ENCODE measurements around the gene GGA2.

GGA2 gene

DNA sequence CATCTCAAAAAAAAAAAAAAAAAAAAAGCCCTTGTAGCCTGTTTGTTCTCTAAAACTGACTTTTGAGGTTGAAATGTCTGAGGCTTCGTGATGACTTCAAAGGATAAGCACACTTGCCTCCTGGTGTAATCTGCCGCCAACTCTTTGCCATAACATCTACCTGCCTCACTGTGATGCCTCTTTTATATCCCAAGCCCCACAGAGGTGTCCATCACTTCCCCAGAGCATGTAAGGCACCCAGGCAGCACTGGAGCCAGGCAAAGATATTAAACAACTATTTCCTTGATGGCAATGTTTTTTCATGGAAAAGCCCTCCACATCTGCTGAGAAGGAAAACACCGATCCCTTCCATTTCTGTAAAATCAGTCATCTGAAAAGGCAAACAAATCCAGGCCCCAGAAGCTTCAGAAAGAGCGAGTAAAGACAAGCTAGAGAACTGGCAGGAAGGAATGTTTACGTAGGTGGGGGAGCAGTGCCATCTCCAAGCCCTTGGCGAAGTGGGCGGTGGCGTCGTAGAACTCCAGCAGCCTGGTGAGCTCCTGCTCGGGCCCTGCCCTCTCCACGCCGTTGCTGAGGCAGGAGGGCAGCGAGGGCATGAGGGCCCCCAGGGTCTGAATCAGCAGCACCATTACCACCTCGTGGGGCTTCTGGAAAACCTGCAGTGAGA, 85.9 kb downstream of the GGA2 start:
- H3K4me3 ChIP-seq (replicated peaks; ENCODE audit: low read depth, low read length): no peak overlapping the region
- TF ChIP-seq, protein P1, sequence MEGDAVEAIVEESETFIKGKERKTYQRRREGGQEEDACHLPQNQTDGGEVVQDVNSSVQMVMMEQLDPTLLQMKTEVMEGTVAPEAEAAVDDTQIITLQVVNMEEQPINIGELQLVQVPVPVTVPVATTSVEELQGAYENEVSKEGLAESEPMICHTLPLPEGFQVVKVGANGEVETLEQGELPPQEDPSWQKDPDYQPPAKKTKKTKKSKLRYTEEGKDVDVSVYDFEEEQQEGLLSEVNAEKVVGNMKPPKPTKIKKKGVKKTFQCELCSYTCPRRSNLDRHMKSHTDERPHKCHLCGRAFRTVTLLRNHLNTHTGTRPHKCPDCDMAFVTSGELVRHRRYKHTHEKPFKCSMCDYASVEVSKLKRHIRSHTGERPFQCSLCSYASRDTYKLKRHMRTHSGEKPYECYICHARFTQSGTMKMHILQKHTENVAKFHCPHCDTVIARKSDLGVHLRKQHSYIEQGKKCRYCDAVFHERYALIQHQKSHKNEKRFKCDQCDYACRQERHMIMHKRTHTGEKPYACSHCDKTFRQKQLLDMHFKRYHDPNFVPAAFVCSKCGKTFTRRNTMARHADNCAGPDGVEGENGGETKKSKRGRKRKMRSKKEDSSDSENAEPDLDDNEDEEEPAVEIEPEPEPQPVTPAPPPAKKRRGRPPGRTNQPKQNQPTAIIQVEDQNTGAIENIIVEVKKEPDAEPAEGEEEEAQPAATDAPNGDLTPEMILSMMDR (IDR thresholded peaks at IDR 0.05; ENCODE audit: low read depth, low read length, missing control alignments): no peak
- no peak for DNase-seq (ENCODE audit: extremely low read depth, low read depth)

DNA sequence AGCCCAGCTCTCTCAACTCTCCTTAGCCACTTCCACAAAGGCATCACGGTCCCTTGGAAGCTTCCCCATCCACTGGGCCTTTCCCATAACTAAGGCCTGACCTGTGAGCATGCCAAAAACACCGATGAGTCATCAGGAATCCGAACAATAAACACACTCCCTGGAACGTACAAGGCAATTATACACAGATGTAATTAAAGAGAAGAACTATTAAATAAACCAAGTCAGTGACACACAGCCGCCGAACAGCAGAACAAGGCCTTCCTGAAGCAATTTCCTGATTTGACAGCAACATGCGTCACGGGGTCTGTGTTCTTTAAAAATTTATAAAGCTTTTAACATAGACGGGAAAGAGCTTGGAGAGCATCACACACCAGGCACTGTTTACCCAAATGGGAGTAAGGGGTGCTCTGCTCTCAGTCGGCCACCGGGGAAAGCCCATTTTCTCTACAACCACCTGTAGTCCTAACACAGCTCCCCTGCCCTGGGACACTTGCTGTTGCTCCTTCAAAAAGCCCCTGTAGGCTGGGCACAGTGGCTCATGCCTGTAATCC, 86.7 kb downstream of the GGA2 start:
- TF ChIP-seq, protein P1 (IDR thresholded peaks at IDR 0.05; ENCODE audit: low read depth, low read length, missing control alignments): no peak
- no peak overlapping the region for H3K4me3 ChIP-seq (replicated peaks; ENCODE audit: low read depth, low read length)
- peak; percentile 97 for DNase-seq (ENCODE audit: extremely low read depth, low read depth)

DNA sequence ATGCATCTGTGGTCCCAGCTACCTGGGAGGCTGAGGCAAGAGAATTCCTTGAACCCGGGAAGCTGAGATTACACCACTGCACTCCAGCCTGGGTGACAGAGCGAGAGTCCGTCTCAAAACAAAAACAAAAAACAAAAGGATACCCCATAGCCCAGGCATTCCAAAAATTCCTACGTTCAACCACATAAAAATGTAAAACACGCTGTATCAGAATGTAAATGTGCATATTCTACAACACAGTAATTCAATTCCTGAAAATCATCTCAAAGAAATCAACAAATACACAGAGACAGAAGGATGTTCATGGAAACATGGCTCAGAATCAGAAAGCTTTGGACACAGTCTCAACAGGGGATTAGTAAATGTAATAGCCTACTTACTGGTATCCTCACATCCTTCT, 90.3 kb downstream of the GGA2 start:
- TF ChIP-seq, protein P1 (IDR thresholded peaks at IDR 0.05; ENCODE audit: low read depth, low read length, missing control alignments): no peak
- no peak overlapping the region for H3K4me3 ChIP-seq (replicated peaks; ENCODE audit: low read depth, low read length)
- DNase-seq (ENCODE audit: extremely low read depth, low read depth): no peak

DNA sequence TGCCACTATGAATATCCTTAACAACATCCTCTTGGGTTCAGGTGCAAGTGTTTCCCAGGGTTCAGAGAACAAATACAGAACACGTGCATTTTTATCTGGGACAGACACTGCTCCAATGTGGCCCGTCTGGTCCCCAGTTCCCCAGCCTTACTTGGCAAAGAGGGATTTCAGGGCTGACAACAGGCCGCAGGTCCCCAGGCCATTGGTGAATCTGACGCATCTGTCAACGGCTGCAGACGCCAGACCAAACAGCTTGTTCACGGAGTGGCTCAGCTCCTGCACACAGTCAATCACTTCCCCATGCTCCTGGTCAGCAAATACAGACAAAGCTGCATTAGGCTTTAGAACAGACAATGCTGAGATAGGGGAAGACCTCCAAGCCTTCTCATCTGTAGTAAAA, 93.5 kb downstream of the GGA2 start:
- H3K4me3 ChIP-seq (replicated peaks; ENCODE audit: low read depth, low read length): no peak overlapping the region
- TF ChIP-seq, protein P1 (IDR thresholded peaks at IDR 0.05; ENCODE audit: low read depth, low read length, missing control alignments): no peak
- DNase-seq (ENCODE audit: extremely low read depth, low read depth): no peak

DNA sequence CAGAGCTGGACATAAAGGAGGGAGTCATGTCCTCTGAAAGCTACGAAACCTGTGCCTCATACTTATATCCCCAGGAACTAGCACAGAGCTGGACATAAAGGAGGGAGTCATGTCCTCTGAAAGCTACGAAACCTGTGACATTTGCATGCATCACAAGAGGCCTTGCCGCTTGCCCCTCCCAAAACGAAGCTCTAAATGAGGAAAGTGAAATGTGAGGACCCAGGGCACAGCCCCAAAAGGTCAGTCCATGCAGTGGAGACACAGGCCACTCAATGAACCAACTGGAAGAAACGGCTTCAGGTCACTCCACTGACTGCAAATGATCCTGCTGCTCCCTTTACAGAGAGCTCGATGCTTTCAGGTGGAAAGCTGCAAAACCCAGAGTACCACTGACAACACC, 95.6 kb downstream of the GGA2 start:
- TF ChIP-seq, protein P1 (IDR thresholded peaks at IDR 0.05; ENCODE audit: low read depth, low read length, missing control alignments): no peak
- DNase-seq (ENCODE audit: extremely low read depth, low read depth): no peak
- H3K4me3 ChIP-seq (replicated peaks; ENCODE audit: low read depth, low read length): no peak overlapping the region
